Panc1 (cell line): ENCODE measurements around the gene TMC5. TPM values are rescaled to one million over a fixed set of nuclear protein-coding genes. Genes with fewer than 3 reads are reported as not detected.

Experiments used
- ATAC-seq: fragments of 200-7000 bp; cut with Tn5 transposase; 2 replicates; pipeline ENCODE4 v1.9.1; 2020; ENCODE audit warnings: mild to moderate bottlenecking, moderate library complexity
- BruUV-seq: library from RNA; stranded (reverse); fragments of 400-500 nt; replicated peaks from 2 replicates; lab custom pipeline; 2021; lab: Mats Ljungman, UMichigan
- CTCF ChIA-PET: fragments of 300-600 bp; sonication (Branson Sonifier 250); formaldehyde crosslinking; loops from one replicate; lab custom pipeline; 2022; ENCODE audit warnings: antibody characterized with exemption; lab: Charles Lee
- POLR2A ChIA-PET: fragments of 300-600 bp; sonication (Branson Sonifier 250); formaldehyde crosslinking; loops from one replicate; lab custom pipeline; 2022; ENCODE audit warnings: antibody characterized with exemption; lab: Charles Lee
- DNase-seq: peaks from one replicate; pipeline ENCODE4 v3.0.0-alpha.2; 2010; ENCODE audit warnings: low read depth, low spot score
- H3K27ac ChIP-seq: 2 replicates; pipeline ENCODE4 v1.5.1; 2011; ENCODE audit warnings: mild to moderate bottlenecking, low read length, inconsistent platforms
- H3K27me3 ChIP-seq: fragments of 200-500 bp; sonication (Bioruptor generic); 2 replicates; pipeline ENCODE4 v1.6.0; 2014; ENCODE audit warnings: low read length, inconsistent platforms; ENCODE audit not compliant: control insufficient read depth, insufficient read depth
- H3K36me3 ChIP-seq: fragments of 200-500 bp; sonication (Bioruptor generic); 2 replicates; pipeline ENCODE4 v1.5.1; 2014; ENCODE audit warnings: inconsistent platforms, mild to moderate bottlenecking, low read length, moderate library complexity; ENCODE audit not compliant: control insufficient read depth, insufficient read depth
- H3K4me1 ChIP-seq: 2 replicates; pipeline ENCODE4 v1.5.1; 2011; ENCODE audit warnings: inconsistent platforms, mild to moderate bottlenecking, low read length, moderate library complexity; ENCODE audit not compliant: control insufficient read depth, insufficient read depth
- H3K4me3 ChIP-seq, 2 experiments: 2 replicates each; pipeline ENCODE4 v1.5.1; 2011 to 2012; ENCODE audit warnings: low read depth in 2 of 2, low read length in 2 of 2, mild to moderate bottlenecking in 2 of 2, inconsistent platforms in 1 of 2, moderate library complexity in 1 of 2
- H3K9me3 ChIP-seq: fragments of 200-500 bp; sonication (Bioruptor generic); 2 replicates; pipeline ENCODE4 v1.5.1; 2014; ENCODE audit warnings: low read depth, mild to moderate bottlenecking, inconsistent platforms, low read length, moderate library complexity; ENCODE audit not compliant: control insufficient read depth, insufficient read depth
- CTCF ChIP-seq: fragments of 450-650 bp; IDR thresholded peaks from 2 replicates; pipeline ENCODE4 v1.5.1; 2017; ENCODE audit warnings: mild to moderate bottlenecking
- POLR2AphosphoS5 ChIP-seq: IDR thresholded peaks from 2 replicates; pipeline ENCODE4 v1.6.1; 2012; ENCODE audit warnings: mild to moderate bottlenecking, low read depth, low read length, moderate library complexity
- SIN3A ChIP-seq: IDR thresholded peaks from 2 replicates; pipeline ENCODE4 v1.6.1; 2012; ENCODE audit warnings: low read depth, mild to moderate bottlenecking, low read length, moderate library complexity, borderline replicate concordance; ENCODE audit not compliant: insufficient read depth
- TCF7L2 ChIP-seq: IDR thresholded peaks from 2 replicates; pipeline ENCODE4 v1.6.1; 2011; ENCODE audit warnings: mild to moderate bottlenecking, low read depth, low read length, inconsistent platforms
- in situ Hi-C: cut with HindIII; loops from 2 replicates; pipeline ENCODE4 v1.10.0; 2016; ENCODE audit warnings: low sequenced_read_pairs, low pct_unique_long_range_greater_than_20kb
- intact Hi-C: fragments of 100-400 bp; cut with micrococcal nuclease; formaldehyde crosslinking; loops from one replicate; pipeline ENCODE4 v1.10.0; 2022; ENCODE audit not compliant: unreplicated experiment
- total RNA-seq: library from RNA; stranded (reverse); gene quantifications from one replicate; pipeline ENCODE4 v1.2.1, GENCODE V29; 2021; ENCODE audit not compliant: unreplicated experiment
- TF ChIP-seq, protein P1 (sequence below), 2 experiments: IDR thresholded peaks; 2 replicates each; pipeline ENCODE4 v1.6.1; 2011 to 2012; ENCODE audit warnings: low read depth in 2 of 2, control low read depth in 1 of 2, low read length in 1 of 2, mild to moderate bottlenecking in 1 of 2, moderate library complexity in 1 of 2; ENCODE audit not compliant: insufficient read depth in 1 of 2

TMC5 gene
- total RNA-seq, 1 experiment from 2014 or later, result 1.4 TPM

DNA sequence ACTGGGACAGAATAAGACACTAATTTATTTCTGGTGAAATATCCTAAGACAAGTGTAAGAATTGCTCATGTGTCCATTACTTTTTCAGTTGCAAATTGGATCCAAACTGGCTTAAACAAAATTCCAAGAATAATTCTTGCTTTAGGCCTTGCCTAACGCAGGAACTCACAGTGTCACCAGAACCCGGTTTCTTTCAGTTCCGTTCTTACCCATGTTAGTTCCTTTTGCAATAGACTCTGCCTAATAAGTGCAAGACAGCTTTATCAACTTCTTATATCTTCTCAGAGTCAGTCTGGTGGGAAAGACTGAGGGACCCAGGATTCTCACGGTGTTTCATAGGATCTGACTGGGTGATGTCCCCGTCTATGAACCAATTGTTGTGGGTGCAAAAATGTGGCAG is 79.5 kb downstream of the TMC5 start:
- ChIA-PET CTCF (no interaction called here), POLR2A (no interaction called here)
- Histone ChIP-seq H3K4me1 (no peaks in the 10 kb centered on the region), H3K4me3 (no peak overlapping the region), H3K27ac (no peak overlapping the region), H3K27me3 (no peaks in the 10 kb centered on the region), H3K9me3 (no peaks in the 10 kb centered on the region), H3K36me3 (no peaks in the 10 kb centered on the region; the same call in 1 of the 2 replicates)
- intact Hi-C loops, result no loop called here
- in situ Hi-C loops, result no loop called here
- no TSS peak for BruUV-seq
- DNase-seq, result no peak
- no peak for TF ChIP-seq POLR2AphosphoS5
- TF ChIP-seq CTCF, result no peak
- no peak for TF ChIP-seq SIN3A
- no peak for ATAC-seq

DNA sequence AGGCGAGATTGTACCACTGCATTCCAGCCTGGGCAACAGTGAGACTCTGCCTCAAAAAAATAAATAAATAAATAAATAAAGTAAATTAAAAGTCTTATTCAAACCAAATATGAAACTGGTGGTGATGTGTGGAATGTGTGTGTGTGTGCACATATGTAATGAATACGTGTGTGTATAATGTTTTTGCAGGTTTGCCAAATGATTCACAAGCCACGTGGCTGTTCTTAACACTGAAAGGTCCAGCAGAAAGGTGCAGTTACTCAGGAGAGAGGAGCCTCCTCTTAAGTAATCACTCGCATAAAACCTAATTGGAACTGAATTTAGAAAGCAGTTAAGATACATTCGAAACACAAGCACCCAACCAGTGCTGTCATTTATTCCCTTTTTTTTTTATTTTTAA is 81.3 kb downstream of the TMC5 start:
- Histone ChIP-seq H3K4me3 (no peak overlapping the region), H3K27ac (no peak overlapping the region), H3K36me3 (peaks cover 5% of the 10 kb centered on the region; the same call in 1 of the 2 replicates), H3K4me1 (no peaks in the 10 kb centered on the region), H3K9me3 (no peaks in the 10 kb centered on the region), H3K27me3 (no peaks in the 10 kb centered on the region)
- DNase-seq (no peak), ATAC-seq (no peak)
- BruUV-seq, result no TSS peak
- in situ Hi-C loops, result no loop called here
- POLR2A ChIA-PET, result no interaction called here
- CTCF ChIA-PET, result no interaction called here
- no peak for TF ChIP-seq TCF7L2
- no peak for TF ChIP-seq POLR2AphosphoS5
- TF ChIP-seq CTCF, result no peak
- TF ChIP-seq SIN3A, result no peak
- TF ChIP-seq, protein P1, sequence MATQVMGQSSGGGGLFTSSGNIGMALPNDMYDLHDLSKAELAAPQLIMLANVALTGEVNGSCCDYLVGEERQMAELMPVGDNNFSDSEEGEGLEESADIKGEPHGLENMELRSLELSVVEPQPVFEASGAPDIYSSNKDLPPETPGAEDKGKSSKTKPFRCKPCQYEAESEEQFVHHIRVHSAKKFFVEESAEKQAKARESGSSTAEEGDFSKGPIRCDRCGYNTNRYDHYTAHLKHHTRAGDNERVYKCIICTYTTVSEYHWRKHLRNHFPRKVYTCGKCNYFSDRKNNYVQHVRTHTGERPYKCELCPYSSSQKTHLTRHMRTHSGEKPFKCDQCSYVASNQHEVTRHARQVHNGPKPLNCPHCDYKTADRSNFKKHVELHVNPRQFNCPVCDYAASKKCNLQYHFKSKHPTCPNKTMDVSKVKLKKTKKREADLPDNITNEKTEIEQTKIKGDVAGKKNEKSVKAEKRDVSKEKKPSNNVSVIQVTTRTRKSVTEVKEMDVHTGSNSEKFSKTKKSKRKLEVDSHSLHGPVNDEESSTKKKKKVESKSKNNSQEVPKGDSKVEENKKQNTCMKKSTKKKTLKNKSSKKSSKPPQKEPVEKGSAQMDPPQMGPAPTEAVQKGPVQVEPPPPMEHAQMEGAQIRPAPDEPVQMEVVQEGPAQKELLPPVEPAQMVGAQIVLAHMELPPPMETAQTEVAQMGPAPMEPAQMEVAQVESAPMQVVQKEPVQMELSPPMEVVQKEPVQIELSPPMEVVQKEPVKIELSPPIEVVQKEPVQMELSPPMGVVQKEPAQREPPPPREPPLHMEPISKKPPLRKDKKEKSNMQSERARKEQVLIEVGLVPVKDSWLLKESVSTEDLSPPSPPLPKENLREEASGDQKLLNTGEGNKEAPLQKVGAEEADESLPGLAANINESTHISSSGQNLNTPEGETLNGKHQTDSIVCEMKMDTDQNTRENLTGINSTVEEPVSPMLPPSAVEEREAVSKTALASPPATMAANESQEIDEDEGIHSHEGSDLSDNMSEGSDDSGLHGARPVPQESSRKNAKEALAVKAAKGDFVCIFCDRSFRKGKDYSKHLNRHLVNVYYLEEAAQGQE (IDR thresholded peaks at IDR 0.05; ENCODE audit: insufficient read depth in 1 of 2, low read depth in 2 of 2, low read length in 1 of 2), result no peak
- intact Hi-C loops, result no loop called here

GRCh38 chr16:19499481-19499880 is 81.8 kb downstream of the TMC5 start:
- BruUV-seq, result no TSS peak
- ChIA-PET CTCF (no interaction called here), POLR2A (no interaction called here)
- no peak for TF ChIP-seq SIN3A
- no peak for TF ChIP-seq TCF7L2
- TF ChIP-seq CTCF, result no peak
- TF ChIP-seq POLR2AphosphoS5, result no peak
- TF ChIP-seq, protein P1 (IDR thresholded peaks at IDR 0.05; ENCODE audit: insufficient read depth in 1 of 2, low read depth in 2 of 2, low read length in 1 of 2), result no peak
- Histone ChIP-seq H3K4me1 (no peaks in the 10 kb centered on the region), H3K27me3 (no peaks in the 10 kb centered on the region), H3K9me3 (no peaks in the 10 kb centered on the region), H3K36me3 (peaks cover 7% of the 10 kb centered on the region; the same call in 1 of the 2 replicates), H3K4me3 (no peak overlapping the region), H3K27ac (no peak overlapping the region)
- intact Hi-C loops, result no loop called here
- DNase-seq (no peak), ATAC-seq (no peak)
- in situ Hi-C loops, result no loop called here
